HFFc6 (cell line): Measurements from ENCODE around the gene SLC39A11. TPM values are rescaled to one million over a fixed set of nuclear protein-coding genes. Genes with fewer than 3 reads are reported as not detected.

ENCODE experiments used
- DNase-seq: peaks from one replicate; pipeline ENCODE4 v3.0.0-alpha.2; 2018
- H3K27ac Mint-ChIP-seq: 2 replicates; pipeline ENCODE4 v1.8.0; 2020; ENCODE audit warnings: mild to moderate bottlenecking, mixed read lengths
- H3K27me3 Mint-ChIP-seq: 2 replicates; pipeline ENCODE4 v1.8.0; 2021; ENCODE audit warnings: mild to moderate bottlenecking, moderate library complexity, mixed read lengths; ENCODE audit not compliant: insufficient read depth
- H3K36me3 Mint-ChIP-seq: 2 replicates; pipeline ENCODE4 v1.8.0; 2021; ENCODE audit warnings: low read depth, mixed read lengths
- H3K4me1 Mint-ChIP-seq: 2 replicates; pipeline ENCODE4 v1.8.0; 2020; ENCODE audit warnings: low read depth, mixed read lengths
- H3K4me3 Mint-ChIP-seq: 2 replicates; pipeline ENCODE4 v1.8.0; 2020; ENCODE audit warnings: mild to moderate bottlenecking, moderate library complexity, mixed read lengths
- H3K9me3 Mint-ChIP-seq: 2 replicates; pipeline ENCODE4 v1.8.0; 2020; ENCODE audit warnings: mild to moderate bottlenecking, mixed read lengths
- CTCF ChIP-seq: fragments of 200-600 bp; sonication (generic); IDR thresholded peaks from 2 replicates; pipeline ENCODE4 v1.5.0; 2021; ENCODE audit warnings: antibody characterized with exemption, mild to moderate bottlenecking
- total RNA-seq, 6 experiments: library from RNA; stranded (reverse); fragmentation: NEBNext Ultra II Directional; extraction: Animal tissue kit (Norgen Biotek cat#: 25700); gene quantifications; 2 replicates in 1 of 6; 3 replicates in 5 of 6; pipeline ENCODE4 v1.2.3, GENCODE V29; 2021

The SLC39A11 gene
- total RNA-seq, 6 experiments from 2014 or later: 29.7 to 40.6 (median 34.9) TPM

GRCh38 chr17:72617557-72617956 is 474.9 kb downstream of the SLC39A11 start:
- no peak overlapping the region for H3K27ac Mint-ChIP-seq
- no peak overlapping the region for H3K4me3 Mint-ChIP-seq
- no peak for TF ChIP-seq CTCF
- no peaks in the 10 kb centered on the region for H3K36me3 Mint-ChIP-seq
- no peaks in the 10 kb centered on the region for H3K9me3 Mint-ChIP-seq
- peaks cover 12% of the 10 kb centered on the region for H3K27me3 Mint-ChIP-seq
- no peak for DNase-seq
- peaks cover 28% of the 10 kb centered on the region for H3K4me1 Mint-ChIP-seq

GRCh38 chr17:72616447-72616846 is 476.0 kb downstream of the SLC39A11 start:
- no peak for TF ChIP-seq CTCF
- Mint-ChIP-seq H3K27me3 (peaks cover 8% of the 10 kb centered on the region; the same call in 1 of the 2 replicates), H3K27ac (no peak overlapping the region), H3K36me3 (no peaks in the 10 kb centered on the region), H3K4me3 (no peak overlapping the region), H3K4me1 (peaks cover 28% of the 10 kb centered on the region), H3K9me3 (no peaks in the 10 kb centered on the region)
- no peak for DNase-seq

GRCh38 chr17:72615627-72615991 is 476.9 kb downstream of the SLC39A11 start:
- peaks cover 11% of the 10 kb centered on the region; the same call in 1 of the 2 replicates for H3K27me3 Mint-ChIP-seq
- no peak overlapping the region for H3K27ac Mint-ChIP-seq
- TF ChIP-seq CTCF: no peak
- H3K4me1 Mint-ChIP-seq: peaks cover 28% of the 10 kb centered on the region
- H3K9me3 Mint-ChIP-seq: no peaks in the 10 kb centered on the region
- no peak for DNase-seq
- H3K36me3 Mint-ChIP-seq: no peaks in the 10 kb centered on the region
- H3K4me3 Mint-ChIP-seq: no peak overlapping the region

- H3K27ac Mint-ChIP-seq: peak overlapping the region; percentile 21; the same call in 1 of the 2 replicates
- peak; percentile 26 for DNase-seq
- H3K36me3 Mint-ChIP-seq: no peaks in the 10 kb centered on the region
- H3K27me3 Mint-ChIP-seq: peaks cover 11% of the 10 kb centered on the region; the same call in 1 of the 2 replicates
- H3K9me3 Mint-ChIP-seq: no peaks in the 10 kb centered on the region
- peaks cover 32% of the 10 kb centered on the region for H3K4me1 Mint-ChIP-seq
- no peak overlapping the region for H3K4me3 Mint-ChIP-seq
- no peak for TF ChIP-seq CTCF
These were observed 477.4 kb downstream of the SLC39A11 start for GRCh38 chr17:72614871-72615626.

- H3K27me3 Mint-ChIP-seq: peaks cover 11% of the 10 kb centered on the region; the same call in 1 of the 2 replicates
- H3K9me3 Mint-ChIP-seq: no peaks in the 10 kb centered on the region
- peak overlapping the region; percentile 65; the same call in 1 of the 2 replicates for H3K27ac Mint-ChIP-seq
- DNase-seq: no peak
- peaks cover 38% of the 10 kb centered on the region for H3K4me1 Mint-ChIP-seq
- H3K4me3 Mint-ChIP-seq: no peak overlapping the region
- H3K36me3 Mint-ChIP-seq: no peaks in the 10 kb centered on the region
- TF ChIP-seq CTCF: no peak
These were observed 478.0 kb downstream of the SLC39A11 start for GRCh38 chr17:72614476-72614870.
